H1 (cell line): ENCODE data around the gene NGEF. TPM values are rescaled to one million over a fixed set of nuclear protein-coding genes. Genes with fewer than 3 reads are reported as not detected.
A peak's percentile ranks its signal among the peaks of the same experiment; 100 is the strongest.

Experiments used
- CTCF ChIA-PET: fragments of 300-600 bp; sonication (Branson Sonifier 250); formaldehyde crosslinking; loops from one replicate; lab custom pipeline; 2021; ENCODE audit not compliant: partially characterized antibody; lab: Charles Lee
- POLR2A ChIA-PET: fragments of 300-600 bp; sonication (Branson Sonifier 250); formaldehyde crosslinking; loops from one replicate; lab custom pipeline; 2021; ENCODE audit warnings: inconsistent platforms; ENCODE audit not compliant: partially characterized antibody; lab: Charles Lee
- DNase-seq, 2 experiments: peaks; one replicate each; pipeline versions ENCODE4 v3.0.0 to v3.0.0-alpha.2; 2010 to 2022; ENCODE audit warnings: low spot score in 2 of 2, low read depth in 1 of 2, mixed read lengths in 1 of 2
- FAIRE-seq: peaks from 2 replicates; lab custom pipeline; 2011; peaks lifted over from hg19 to GRCh38; lab: Jason Lieb, UNC
- H2AFZ ChIP-seq: 2 replicates; pipeline ENCODE4 v1.8.1; 2012; ENCODE audit warnings: low read length, inconsistent platforms
- H2AK5ac ChIP-seq: 2 replicates; pipeline ENCODE4 v1.6.1; 2013; ENCODE audit warnings: low read depth, low read length
- H2BK120ac ChIP-seq: replicated peaks from 2 replicates; pipeline ENCODE3; 2013; ENCODE audit warnings: low read depth, low read length, inconsistent platforms
- H2BK12ac ChIP-seq: 2 replicates; pipeline ENCODE4 v1.6.1; 2013; ENCODE audit warnings: low read depth, low read length
- H2BK15ac ChIP-seq: 2 replicates; pipeline ENCODE4 v1.6.1; 2013; ENCODE audit warnings: low read length
- H2BK20ac ChIP-seq: 2 replicates; pipeline ENCODE4 v1.6.1; 2013; ENCODE audit warnings: low read length
- H2BK5ac ChIP-seq: 2 replicates; pipeline ENCODE4 v1.6.1; 2013; ENCODE audit warnings: low read depth, low read length
- H3K14ac ChIP-seq: 2 replicates; pipeline ENCODE4 v1.6.1; 2013; ENCODE audit warnings: inconsistent platforms; ENCODE audit not compliant: insufficient read length
- H3K18ac ChIP-seq: 2 replicates; pipeline ENCODE4 v1.6.1; 2013; ENCODE audit warnings: low read length; ENCODE audit errors: extremely low read depth
- H3K23ac ChIP-seq: 2 replicates; pipeline ENCODE4 v1.6.1; 2013; ENCODE audit warnings: inconsistent platforms; ENCODE audit not compliant: insufficient read length
- H3K23me2 ChIP-seq: 2 replicates; pipeline ENCODE4 v1.6.1; 2013; ENCODE audit warnings: low read depth, low read length
- H3K27ac ChIP-seq: 2 replicates; pipeline ENCODE4 v1.6.1; 2011; ENCODE audit warnings: low read depth, low read length, inconsistent platforms
- H3K27me3 ChIP-seq, 4 experiments: replicated peaks in 1 of 4; 1 replicate in 1 of 4; 2 replicates in 3 of 4; pipeline versions ENCODE4 v1.6.1 to v1.8.1; 2011 to 2013; ENCODE audit warnings: low read length in 3 of 4, mild to moderate bottlenecking in 3 of 4, inconsistent platforms in 2 of 4, mixed read lengths in 2 of 4, moderate library complexity in 1 of 4; ENCODE audit not compliant: control insufficient read depth in 3 of 4, insufficient read depth in 3 of 4; ENCODE audit errors: extremely low read depth in 1 of 4
- H3K36me3 ChIP-seq, 4 experiments: 2 replicates each; pipeline versions ENCODE4 v1.6.1 to v1.8.1; 2011 to 2013; ENCODE audit warnings: mild to moderate bottlenecking in 4 of 4, low read length in 3 of 4, moderate library complexity in 2 of 4, control low read depth in 1 of 4, inconsistent platforms in 1 of 4; ENCODE audit not compliant: insufficient read depth in 4 of 4, control insufficient read depth in 2 of 4
- H3K4ac ChIP-seq: replicated peaks from 2 replicates; pipeline ENCODE3; 2013; ENCODE audit warnings: low read length, low read depth, mixed read lengths, inconsistent platforms; ENCODE audit not compliant: insufficient read length
- H3K4me1 ChIP-seq, 4 experiments: replicated peaks in 1 of 4; 1 replicate in 1 of 4; 2 replicates in 3 of 4; pipeline versions ENCODE4 v1.6.1 to v1.8.1; 2011 to 2013; ENCODE audit warnings: low read length in 3 of 4, inconsistent platforms in 2 of 4, mixed read lengths in 1 of 4; ENCODE audit not compliant: insufficient read depth in 4 of 4, control insufficient read depth in 3 of 4
- H3K4me2 ChIP-seq, 2 experiments: 2 replicates each; pipeline versions ENCODE4 v1.6.1 to v1.8.1; 2011 to 2013; ENCODE audit warnings: low read depth in 2 of 2, low read length in 2 of 2, control low read depth in 1 of 2, inconsistent platforms in 1 of 2, mild to moderate bottlenecking in 1 of 2; ENCODE audit not compliant: insufficient read depth in 1 of 2
- H3K4me3 ChIP-seq, 4 experiments: fragments of 200-600, 300-600 bp in 1 of 4; sonication (generic), shearing (Covaris generic), sonication (Bioruptor Twin) in 1 of 4; 2 replicates each; pipeline versions ENCODE4 v1.5.1 to v1.8.1; 2011 to 2016; ENCODE audit warnings: low read length in 4 of 4, low read depth in 3 of 4, control low read depth in 2 of 4, inconsistent platforms in 2 of 4, mild to moderate bottlenecking in 2 of 4, mixed read lengths in 1 of 4, moderate library complexity in 1 of 4; ENCODE audit not compliant: insufficient read depth in 2 of 4; ENCODE audit errors: extremely low read depth in 1 of 4
- H3K56ac ChIP-seq: replicated peaks from 2 replicates; pipeline ENCODE3; 2013; ENCODE audit warnings: low read depth, mild to moderate bottlenecking, mixed read lengths, low read length, inconsistent platforms; ENCODE audit not compliant: insufficient read length
- H3K79me1 ChIP-seq: 2 replicates; pipeline ENCODE4 v1.6.1; 2013; ENCODE audit warnings: low read depth, low read length, control low read depth
- H3K79me2 ChIP-seq, 2 experiments: 2 replicates each; pipeline versions ENCODE4 v1.6.1 to v1.8.1; 2012 to 2013; ENCODE audit warnings: low read length in 2 of 2, mild to moderate bottlenecking in 2 of 2, inconsistent platforms in 1 of 2; ENCODE audit not compliant: insufficient read depth in 2 of 2, control insufficient read depth in 1 of 2
- H3K9ac ChIP-seq, 4 experiments: replicated peaks in 1 of 4; 1 replicate in 1 of 4; 2 replicates in 3 of 4; pipeline versions ENCODE4 v1.6.1 to v1.8.1; 2011 to 2013; ENCODE audit warnings: low read depth in 3 of 4, low read length in 3 of 4, control low read depth in 2 of 4, mild to moderate bottlenecking in 2 of 4, moderate library complexity in 2 of 4, inconsistent platforms in 1 of 4; ENCODE audit errors: extremely low read depth in 1 of 4
- H3K9me3 ChIP-seq, 2 experiments: 2 replicates each; pipeline versions ENCODE4 v1.6.1 to v1.8.1; 2012 to 2013; ENCODE audit warnings: mild to moderate bottlenecking in 2 of 2, moderate library complexity in 2 of 2, control low read depth in 1 of 2, inconsistent platforms in 1 of 2, low read depth in 1 of 2, low read length in 1 of 2, mixed read lengths in 1 of 2; ENCODE audit not compliant: insufficient read depth in 2 of 2
- H4K20me1 ChIP-seq, 2 experiments: replicated peaks in 1 of 2; 2 replicates each; pipeline versions ENCODE3 to v1.8.1; 2011 to 2013; ENCODE audit warnings: inconsistent platforms in 2 of 2, low read length in 2 of 2, mild to moderate bottlenecking in 1 of 2; ENCODE audit not compliant: insufficient read depth in 2 of 2, control insufficient read depth in 1 of 2
- H4K5ac ChIP-seq: 2 replicates; pipeline ENCODE4 v1.6.1; 2013; ENCODE audit warnings: low read length, low read depth, mixed read lengths, inconsistent platforms; ENCODE audit not compliant: insufficient read length
- H4K8ac ChIP-seq: 2 replicates; pipeline ENCODE4 v1.8.0; 2013; ENCODE audit warnings: mild to moderate bottlenecking, moderate library complexity, low read length, inconsistent platforms; ENCODE audit not compliant: insufficient read depth; ENCODE audit errors: extremely low read depth
- H4K91ac ChIP-seq: replicated peaks from 2 replicates; pipeline ENCODE3; 2013; ENCODE audit warnings: low read length, mixed read lengths, inconsistent platforms; ENCODE audit not compliant: insufficient read length
- CTCF ChIP-seq, 3 experiments: IDR thresholded peaks; 1 replicate in 2 of 3; 2 replicates in 1 of 3; pipeline versions ENCODE4 v1.5.1 to v1.6.1; 2011; ENCODE audit warnings: low read length in 3 of 3, mild to moderate bottlenecking in 3 of 3, inconsistent platforms in 2 of 3, low read depth in 1 of 3, moderate library complexity in 1 of 3; ENCODE audit not compliant: insufficient read depth in 1 of 3; ENCODE audit errors: control extremely low read depth in 1 of 3
- HDAC2 ChIP-seq, 2 experiments: fragments of 300-600 bp in 1 of 2; sonication (generic) in 1 of 2; IDR thresholded peaks; 2 replicates each; pipeline ENCODE4 v1.6.1; 2011 to 2012; ENCODE audit warnings: low read depth in 2 of 2, low read length in 2 of 2, mild to moderate bottlenecking in 2 of 2, moderate library complexity in 2 of 2, borderline replicate concordance in 1 of 2, inconsistent platforms in 1 of 2
- POU5F1 ChIP-seq: IDR thresholded peaks from 2 replicates; pipeline ENCODE4 v1.6.1; 2011; ENCODE audit warnings: low read depth, mild to moderate bottlenecking, low read length, moderate library complexity
- USF2 ChIP-seq: IDR thresholded peaks from 2 replicates; pipeline ENCODE4 v1.6.1; 2011; ENCODE audit warnings: low read length, improper control_type of control experiment
- WGBS, 2 experiments: shearing (Covaris generic) in 1 of 2; methylation state at CpG; one replicate each; pipeline versions ENCODE4 v1.1.6 to v1.1.7; 2013 to 2015; ENCODE audit warnings: low lambda C conversion rate in 2 of 2, mixed read lengths in 2 of 2, inconsistent platforms in 1 of 2, low coverage in 1 of 2, missing lambda C conversion rate in 1 of 2; ENCODE audit not compliant: insufficient replicate concordance in 2 of 2, insufficient coverage in 1 of 2, insufficient read length in 1 of 2; ENCODE audit errors: extremely low coverage in 1 of 2, missing lambda C conversion rate in 1 of 2; 5-methylcytosine and 5-hydroxymethylcytosine counted together
- polyA plus RNA-seq, 7 experiments: library from polyadenylated mRNA; depleted of rRNA in 3 of 7; stranded (reverse) in 5 of 7; unstranded in 2 of 7; fragments of >200 nt in 5 of 7; fragments of 200-250 nt in 2 of 7; gene quantifications; 1 replicate in 5 of 7; 2 replicates in 1 of 7; 4 replicates in 1 of 7; pipeline versions ENCODE4 v1.2.1 to v1.2.3, GENCODE V29; 2011 to 2013; ENCODE audit warnings: missing spikeins in 2 of 7, mixed read lengths in 2 of 7
- total RNA-seq: library from RNA; stranded (reverse); fragmentation: NEBNext Ultra II Directional; extraction: Animal tissue kit (Norgen Biotek cat#: 25700); gene quantifications from 2 replicates; pipeline ENCODE4 v1.2.1, GENCODE V29; 2021

Gene NGEF
- total and polyA plus RNA-seq, 2 of the 8 experiments (the other 6 are each of a cell fraction or from before 2014, with no cell fraction given): 2.7 to 3.2 TPM

- no peak within 1 kb of the TSS for H3K9ac ChIP-seq
- H2AK5ac ChIP-seq: no peak within 1 kb of the TSS
- no peak within 1 kb of the TSS for H4K91ac ChIP-seq
- H3K56ac ChIP-seq: no peak within 1 kb of the TSS
- 96% methylated on average over 9 of the region's 13 CpGs; no CpG with 5 or more reads in 1 of the 2 experiments for WGBS, 2 experiments
- no peak for DNase-seq
- no peak within 1 kb of the TSS for H3K14ac ChIP-seq
- peaks cover 0 to 4% of the 10 kb centered on the region in 2 experiments for H4K20me1 ChIP-seq
- no peak within 1 kb of the TSS for H3K27ac ChIP-seq
- TF ChIP-seq USF2 (no peak), HDAC2 (IDR thresholded peaks at IDR 0.05; ENCODE audit: borderline replicate concordance in 1 of 2, low read depth in 2 of 2, low read length in 2 of 2) (no peak), CTCF (IDR thresholded peaks at IDR 0.05; ENCODE audit: control extremely low read depth in 1 of 3, insufficient read depth in 1 of 3, low read depth in 1 of 3, low read length in 3 of 3) (no peak), POU5F1 (no peak)
- TF ChIP-seq, all 59 proteins: peak for 0
- ChIA-PET CTCF (interaction anchor here (0.8 to 7.4 kb wide), 17 partner anchors 9 to 218 kb away, joined by 3 to 70 read pairs (median 5); partner anchors contain the start of genes ATG16L1 and INPP5D), POLR2A (interaction anchor here (1.7 kb wide), 1 partner anchor 19 kb away, joined by 10 read pairs; no protein-coding TSS in a partner anchor)
- peak within 1 kb of the TSS; percentile 43; the same call in 1 of the 2 replicates for H3K18ac ChIP-seq
- H2BK5ac ChIP-seq: no peak within 1 kb of the TSS
- H3K4me1 ChIP-seq: peaks cover 0 to 6% (median 0%) of the 10 kb centered on the region in 4 experiments; a peak in 1 of 7 replicates
- peaks cover 0 to 8% of the 10 kb centered on the region in 2 experiments; a peak in 2 of 4 replicates for H3K9me3 ChIP-seq
- H3K4me3 ChIP-seq: no peak within 1 kb of the TSS
- peaks cover 2% of the 10 kb centered on the region; the same call in 1 of the 2 replicates for H3K79me1 ChIP-seq
- no peak for FAIRE-seq
- 0 out of 2 replicates have a peak within 1 kb of the TSS, but pooled peaks have one; percentile 52 for H2BK12ac ChIP-seq
- H3K23me2 ChIP-seq: peaks cover 8% of the 10 kb centered on the region
- H3K4ac ChIP-seq: no peak within 1 kb of the TSS
- H4K8ac ChIP-seq: peak within 1 kb of the TSS; percentile 76
- peak within 1 kb of the TSS; percentile 49; the same call in 1 of the 2 replicates for H2AFZ ChIP-seq
- H2BK15ac ChIP-seq: no peak within 1 kb of the TSS
- no peak within 1 kb of the TSS for H4K5ac ChIP-seq
- no peak within 1 kb of the TSS for H3K4me2 ChIP-seq
- H2BK120ac ChIP-seq: no peak within 1 kb of the TSS
- no peak within 1 kb of the TSS for H3K23ac ChIP-seq
- no peaks in the 10 kb centered on the region for H3K27me3 ChIP-seq
- no peaks in the 10 kb centered on the region for H3K79me2 ChIP-seq
- H2BK20ac ChIP-seq: no peak within 1 kb of the TSS
- no peaks in the 10 kb centered on the region for H3K36me3 ChIP-seq
Observed at GRCh38 chr2:233032551-233033320, 19.7 kb upstream of the NGEF start, which contains the start of gene NEU2. NEU2 (plus strand) TSS chr2:233032672; CDS start chr2:233032672, 0 bp downstream.
